Measurements from ENCODE around the gene MYO1G.

MYO1G gene

GRCh38 chr7:45024126-45024744 is 45.4 kb upstream of the MYO1G start:
- DNase-seq (ENCODE audit: low read depth): no peak
- TF ChIP-seq CTCF (IDR thresholded peaks at IDR 0.05; ENCODE audit: control insufficient read depth, insufficient read depth, low read depth, low read length, missing control alignments): no peak
- H3K4me3 ChIP-seq (ENCODE audit: control insufficient read depth, low read depth, low read length): no peak overlapping the region

GRCh38 chr7:45021604-45022296 is 42.9 kb upstream of the MYO1G start:
- no peak for TF ChIP-seq CTCF (IDR thresholded peaks at IDR 0.05; ENCODE audit: control insufficient read depth, insufficient read depth, low read depth, low read length, missing control alignments)
- no peak for DNase-seq (ENCODE audit: low read depth)
- H3K4me3 ChIP-seq (ENCODE audit: control insufficient read depth, low read depth, low read length): no peak overlapping the region

GRCh38 chr7:45020915-45021314 is 42.1 kb upstream of the MYO1G start:
- TF ChIP-seq CTCF (IDR thresholded peaks at IDR 0.05; ENCODE audit: control insufficient read depth, insufficient read depth, low read depth, low read length, missing control alignments): no peak
- no peak overlapping the region for H3K4me3 ChIP-seq (ENCODE audit: control insufficient read depth, low read depth, low read length)
- DNase-seq (ENCODE audit: low read depth): no peak

GRCh38 chr7:45017253-45017652 is 38.4 kb upstream of the MYO1G start:
- no peak for DNase-seq (ENCODE audit: low read depth)
- TF ChIP-seq CTCF (IDR thresholded peaks at IDR 0.05; ENCODE audit: control insufficient read depth, insufficient read depth, low read depth, low read length, missing control alignments): no peak
- H3K4me3 ChIP-seq (ENCODE audit: control insufficient read depth, low read depth, low read length): no peak overlapping the region

- no peak overlapping the region for H3K4me3 ChIP-seq (ENCODE audit: control insufficient read depth, low read depth, low read length)
- TF ChIP-seq CTCF (IDR thresholded peaks at IDR 0.05; ENCODE audit: control insufficient read depth, insufficient read depth, low read depth, low read length, missing control alignments): no peak
- DNase-seq (ENCODE audit: low read depth): no peak
Observed at GRCh38 chr7:45015313-45015712, 36.5 kb upstream of the MYO1G start.

GRCh38 chr7:45013465-45013967 is 34.7 kb upstream of the MYO1G start:
- DNase-seq (ENCODE audit: low read depth): no peak
- no peak for TF ChIP-seq CTCF (IDR thresholded peaks at IDR 0.05; ENCODE audit: control insufficient read depth, insufficient read depth, low read depth, low read length, missing control alignments)
- H3K4me3 ChIP-seq (ENCODE audit: control insufficient read depth, low read depth, low read length): no peak overlapping the region
